K562 (cell line): ENCODE data around the gene MKNK1. TPM values are rescaled to one million over a fixed set of nuclear protein-coding genes. Genes with fewer than 3 reads are reported as not detected.

Source experiments
- ATF2 ChIP-seq: sonication (generic); formaldehyde crosslinking; IDR thresholded peaks from 2 replicates; pipeline ENCODE4 v1.8.1; 2022; ENCODE audit warnings: missing genetic modification reagents
- CHD7 ChIP-seq: fragments of 200-600 bp; sonication (generic); IDR thresholded peaks from one replicate; pipeline ENCODE4 v1.6.1; 2012; ENCODE audit warnings: mild to moderate bottlenecking, low read depth, low read length, inconsistent platforms
- FOXP1 ChIP-seq: sonication (generic); formaldehyde crosslinking; IDR thresholded peaks from 2 replicates; pipeline ENCODE4 v1.8.0; 2022; ENCODE audit warnings: mild to moderate bottlenecking, missing genetic modification reagents
- ILK ChIP-seq: fragments of 450-650 bp; IDR thresholded peaks from 2 replicates; pipeline ENCODE4 v1.6.1; 2016; ENCODE audit warnings: missing genetic modification characterization, low read depth, mild to moderate bottlenecking, missing compliant biosample characterization, moderate library complexity, borderline replicate concordance
- RBM25 ChIP-seq: fragments of 200-400 bp; formaldehyde crosslinking; IDR thresholded peaks from 2 replicates; pipeline ENCODE4 v1.6.1; 2018; ENCODE audit warnings: low read length, low read depth, moderate library complexity; ENCODE audit not compliant: severe bottlenecking
- RBM34 ChIP-seq: fragments of 200-400 bp; formaldehyde crosslinking; IDR thresholded peaks from 2 replicates; pipeline ENCODE4 v1.6.1; 2018; ENCODE audit warnings: low read length, borderline replicate concordance; ENCODE audit not compliant: insufficient read depth
- ZNF217 ChIP-seq: sonication (generic); formaldehyde crosslinking; IDR thresholded peaks from 2 replicates; pipeline ENCODE4 v1.8.0; 2022; ENCODE audit warnings: mild to moderate bottlenecking, missing genetic modification reagents
- polyA plus RNA-seq, 8 experiments: library from polyadenylated mRNA; depleted of rRNA in 4 of 8; stranded (reverse) in 5 of 8; unstranded in 3 of 8; fragments of >200 nt; fragmentation: Nextera tagmentation in 2 of 8; fragmentation: Illumina TruSeq in 1 of 8; extraction: Ambion mirVana in 2 of 8; extraction: Trizol in 1 of 8; gene quantifications; 2 replicates each; pipeline versions ENCODE4 v1.2.1 to v1.2.3, GENCODE V29; 2011 to 2014; ENCODE audit warnings: inconsistent platforms in 1 of 8, missing spikeins in 1 of 8
- total RNA-seq, 7 experiments: library from RNA; depleted of rRNA in 6 of 7; stranded (reverse); fragments of >200 nt in 6 of 7; fragmentation: Illumina TruSeq in 2 of 7; extraction: Trizol in 2 of 7; gene quantifications; 2 replicates each; pipeline versions ENCODE4 v1.2.1 to v1.2.3, GENCODE V29; 2011 to 2021; ENCODE audit warnings: low replicate concordance in 1 of 7
- TF ChIP-seq, protein P1 (sequence below): sonication (generic); formaldehyde crosslinking; IDR thresholded peaks from 2 replicates; pipeline ENCODE4 v1.8.0; 2022; ENCODE audit warnings: mild to moderate bottlenecking, missing genetic modification reagents, borderline replicate concordance
- TF ChIP-seq, protein P2 (sequence below): fragments of 450-650 bp; IDR thresholded peaks from 2 replicates; pipeline ENCODE4 v1.6.1; 2016
- TF ChIP-seq, protein P3 (sequence below): fragments of 250-450 bp; sonication (Bioruptor Pico); IDR thresholded peaks from 2 replicates; pipeline ENCODE4 v1.8.0; 2021; ENCODE audit warnings: mild to moderate bottlenecking, moderate library complexity

MKNK1 gene
- total and polyA plus RNA-seq, 9 of the 15 experiments (the other 6 are each of a cell fraction or from before 2014, with no cell fraction given), result 27.7 to 51.3 (median 43.7) TPM

- TF ChIP-seq ATF2 (CRISPR knock-in tag) (no peak), ILK (tag) (no peak), CHD7 (no peak), RBM25 (no peak), ZNF217 (CRISPR knock-in tag) (no peak), RBM34 (no peak), FOXP1 (CRISPR knock-in tag) (no peak)
- TF ChIP-seq, protein P1, sequence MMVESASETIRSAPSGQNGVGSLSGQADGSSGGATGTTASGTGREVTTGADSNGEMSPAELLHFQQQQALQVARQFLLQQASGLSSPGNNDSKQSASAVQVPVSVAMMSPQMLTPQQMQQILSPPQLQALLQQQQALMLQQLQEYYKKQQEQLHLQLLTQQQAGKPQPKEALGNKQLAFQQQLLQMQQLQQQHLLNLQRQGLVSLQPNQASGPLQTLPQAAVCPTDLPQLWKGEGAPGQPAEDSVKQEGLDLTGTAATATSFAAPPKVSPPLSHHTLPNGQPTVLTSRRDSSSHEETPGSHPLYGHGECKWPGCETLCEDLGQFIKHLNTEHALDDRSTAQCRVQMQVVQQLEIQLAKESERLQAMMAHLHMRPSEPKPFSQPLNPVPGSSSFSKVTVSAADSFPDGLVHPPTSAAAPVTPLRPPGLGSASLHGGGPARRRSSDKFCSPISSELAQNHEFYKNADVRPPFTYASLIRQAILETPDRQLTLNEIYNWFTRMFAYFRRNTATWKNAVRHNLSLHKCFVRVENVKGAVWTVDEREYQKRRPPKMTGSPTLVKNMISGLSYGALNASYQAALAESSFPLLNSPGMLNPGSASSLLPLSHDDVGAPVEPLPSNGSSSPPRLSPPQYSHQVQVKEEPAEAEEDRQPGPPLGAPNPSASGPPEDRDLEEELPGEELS (CRISPR knock-in tag), result no peak
- TF ChIP-seq, protein P2, sequence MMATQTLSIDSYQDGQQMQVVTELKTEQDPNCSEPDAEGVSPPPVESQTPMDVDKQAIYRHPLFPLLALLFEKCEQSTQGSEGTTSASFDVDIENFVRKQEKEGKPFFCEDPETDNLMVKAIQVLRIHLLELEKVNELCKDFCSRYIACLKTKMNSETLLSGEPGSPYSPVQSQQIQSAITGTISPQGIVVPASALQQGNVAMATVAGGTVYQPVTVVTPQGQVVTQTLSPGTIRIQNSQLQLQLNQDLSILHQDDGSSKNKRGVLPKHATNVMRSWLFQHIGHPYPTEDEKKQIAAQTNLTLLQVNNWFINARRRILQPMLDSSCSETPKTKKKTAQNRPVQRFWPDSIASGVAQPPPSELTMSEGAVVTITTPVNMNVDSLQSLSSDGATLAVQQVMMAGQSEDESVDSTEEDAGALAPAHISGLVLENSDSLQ, result no peak
- TF ChIP-seq, protein P3, sequence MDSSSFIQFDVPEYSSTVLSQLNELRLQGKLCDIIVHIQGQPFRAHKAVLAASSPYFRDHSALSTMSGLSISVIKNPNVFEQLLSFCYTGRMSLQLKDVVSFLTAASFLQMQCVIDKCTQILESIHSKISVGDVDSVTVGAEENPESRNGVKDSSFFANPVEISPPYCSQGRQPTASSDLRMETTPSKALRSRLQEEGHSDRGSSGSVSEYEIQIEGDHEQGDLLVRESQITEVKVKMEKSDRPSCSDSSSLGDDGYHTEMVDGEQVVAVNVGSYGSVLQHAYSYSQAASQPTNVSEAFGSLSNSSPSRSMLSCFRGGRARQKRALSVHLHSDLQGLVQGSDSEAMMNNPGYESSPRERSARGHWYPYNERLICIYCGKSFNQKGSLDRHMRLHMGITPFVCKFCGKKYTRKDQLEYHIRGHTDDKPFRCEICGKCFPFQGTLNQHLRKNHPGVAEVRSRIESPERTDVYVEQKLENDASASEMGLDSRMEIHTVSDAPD (CRISPR knock-in tag), result no peak
Measured at GRCh38 chr1:46550751-46551231, 53.3 kb downstream of the MKNK1 start (continued).
